NCI-H1694 treated with DMSO at 0.1 percent for 48 hours (cell line): ENCODE data around the gene ACSBG1.

Experiments used
- DNase-seq: peaks from one replicate; lab custom pipeline; 2025; lab: John Stamatoyannopoulos, UW

ACSBG1 gene

GRCh38 chr15:78130466-78131294, 103.7 kb downstream of the ACSBG1 start:
- DNase-seq = no peak

- DNase-seq = no peak
These were observed 104.5 kb downstream of the ACSBG1 start for GRCh38 chr15:78129751-78130287.

GRCh38 chr15:78129077-78129750, 105.2 kb downstream of the ACSBG1 start:
- no peak for DNase-seq

GRCh38 chr15:78127882-78128281, 106.5 kb downstream of the ACSBG1 start:
- no peak for DNase-seq

GRCh38 chr15:78125267-78125666, 109.1 kb downstream of the ACSBG1 start:
- DNase-seq = no peak

- DNase-seq = no peak
These were observed 113.8 kb downstream of the ACSBG1 start for GRCh38 chr15:78120523-78120922.
